Ovary (tissue), 3 donors: ENCODE data around the gene DENND2A.
"Not testable (repeated sequence)": the region's sequence is repeated elsewhere in the genome, so short reads cannot be mapped to it uniquely, and the experiment has no call there.

Experiments used
- CTCF ChIP-seq, 3 donors: fragments of 450-650 bp in 2 of 3; fragments of 200-600 bp in 1 of 3; IDR thresholded peaks; one replicate each; pipeline versions ENCODE4 v1.5.1 to v1.8.0; 2016 to 2022; ENCODE audit warnings: antibody characterized with exemption in 3 of 3, mild to moderate bottlenecking in 1 of 3
- EP300 ChIP-seq: sonication (generic); formaldehyde crosslinking; IDR thresholded peaks from one replicate; pipeline ENCODE4 v1.6.1; 2017; ENCODE audit warnings: antibody characterized with exemption
- POLR2A ChIP-seq: fragments of 450-650 bp; IDR thresholded peaks from one replicate; pipeline ENCODE4 v1.6.1; 2017; ENCODE audit warnings: antibody characterized with exemption, mild to moderate bottlenecking, moderate library complexity
- donor health status: DM: no; HTN: no; CAD: no.

- TF ChIP-seq CTCF (IDR thresholded peaks at IDR 0.05); POLR2A; EP300: not testable (repeated sequence)
Observed at GRCh38 chr7:140619915-140620510, 20.6 kb downstream of the DENND2A start.
